Keratinocyte (primary cell): ENCODE results near the gene ADI1. TPM values are rescaled to one million over a fixed set of nuclear protein-coding genes. Genes with fewer than 3 reads are reported as not detected.

Experiments used
- DNase-seq: peaks from one replicate; pipeline ENCODE4 v3.0.0-alpha.2; 2011; ENCODE audit warnings: low read depth, missing footprints, low spot score
- FAIRE-seq: peaks from 2 replicates; lab custom pipeline; 2011; peaks lifted over from hg19 to GRCh38; lab: Jason Lieb, UNC
- H2AFZ ChIP-seq: 2 replicates; pipeline ENCODE4 v1.6.0; 2012; ENCODE audit warnings: low read length, control low read depth, inconsistent platforms; ENCODE audit not compliant: control insufficient read depth
- H3K27ac ChIP-seq: 2 replicates; pipeline ENCODE4 v1.5.1; 2011; ENCODE audit warnings: low read length; ENCODE audit not compliant: control insufficient read depth, insufficient read depth
- H3K27me3 ChIP-seq: 3 replicates; pipeline ENCODE4 v1.6.0; 2011; ENCODE audit warnings: low read length; ENCODE audit not compliant: control insufficient read depth, insufficient read depth; ENCODE audit errors: extremely low read depth
- H3K36me3 ChIP-seq, 2 experiments: 2 replicates in 1 of 2; 3 replicates in 1 of 2; pipeline ENCODE4 v1.5.1; 2011; ENCODE audit warnings: low read length in 2 of 2, mild to moderate bottlenecking in 1 of 2; ENCODE audit not compliant: control insufficient read depth in 2 of 2, insufficient read depth in 2 of 2; ENCODE audit errors: extremely low read depth in 1 of 2
- H3K4me1 ChIP-seq: 3 replicates; pipeline ENCODE4 v1.5.1; 2011; ENCODE audit warnings: low read length; ENCODE audit not compliant: control insufficient read depth, insufficient read depth; ENCODE audit errors: extremely low read depth
- H3K4me2 ChIP-seq: 3 replicates; pipeline ENCODE4 v1.6.0; 2011; ENCODE audit warnings: low read depth, low read length; ENCODE audit not compliant: control insufficient read depth, insufficient read depth; ENCODE audit errors: extremely low read depth
- H3K4me3 ChIP-seq, 3 experiments: fragments of 200-600 bp in 1 of 3; sonication (generic) in 1 of 3; 2 replicates in 2 of 3; 3 replicates in 1 of 3; pipeline ENCODE4 v1.5.1; 2011 to 2016; ENCODE audit warnings: low read length in 3 of 3, mild to moderate bottlenecking in 3 of 3, control low read depth in 2 of 3, inconsistent platforms in 1 of 3, low read depth in 1 of 3, mixed read lengths in 1 of 3, mixed run types in 1 of 3, moderate library complexity in 1 of 3; ENCODE audit not compliant: control insufficient read depth in 2 of 3, insufficient read depth in 2 of 3; ENCODE audit errors: extremely low read depth in 1 of 3
- H3K79me2 ChIP-seq: 2 replicates; pipeline ENCODE4 v1.6.0; 2012; ENCODE audit warnings: low read length; ENCODE audit not compliant: control insufficient read depth, insufficient read depth
- H3K9ac ChIP-seq: 3 replicates; pipeline ENCODE4 v1.6.0; 2011; ENCODE audit warnings: low read length; ENCODE audit not compliant: control insufficient read depth, insufficient read depth; ENCODE audit errors: extremely low read depth
- H3K9me1 ChIP-seq: 3 replicates; pipeline ENCODE4 v1.6.0; 2011; ENCODE audit warnings: low read length; ENCODE audit not compliant: control insufficient read depth, insufficient read depth; ENCODE audit errors: extremely low read depth
- H3K9me3 ChIP-seq: 2 replicates; pipeline ENCODE4 v1.5.1; 2012; ENCODE audit warnings: low read depth, low read length; ENCODE audit not compliant: control insufficient read depth
- H4K20me1 ChIP-seq: 3 replicates; pipeline ENCODE4 v1.6.0; 2011; ENCODE audit warnings: low read length; ENCODE audit not compliant: control insufficient read depth, insufficient read depth; ENCODE audit errors: extremely low read depth
- CTCF ChIP-seq, 3 experiments: IDR thresholded peaks in 1 of 3; conservative IDR thresholded peaks in 1 of 3; optimal IDR thresholded peaks in 1 of 3; 2 replicates in 2 of 3; 3 replicates in 1 of 3; pipeline versions ENCODE3 to v1.5.1; 2011; ENCODE audit warnings: low read length in 3 of 3, mild to moderate bottlenecking in 3 of 3, moderate library complexity in 2 of 3, control low read depth in 1 of 3, inconsistent platforms in 1 of 3; ENCODE audit not compliant: insufficient read depth in 2 of 3; ENCODE audit errors: extremely low read depth in 1 of 3
- EZH2 ChIP-seq: IDR thresholded peaks from one replicate; pipeline ENCODE4 v1.6.1; 2012; ENCODE audit warnings: inconsistent platforms, mild to moderate bottlenecking, low read length, moderate library complexity
- dilution Hi-C: fragments of 300-500 bp; cut with MboI; formaldehyde crosslinking; loops from one replicate; pipeline ENCODE4 v1.7.0; 2020; ENCODE audit warnings: low sequenced_read_pairs; ENCODE audit not compliant: extremely low pct_ligation_motif_present
- polyA plus RNA-seq, 5 experiments: library from polyadenylated mRNA; depleted of rRNA in 3 of 5; stranded (reverse) in 3 of 5; stranded (forward) in 1 of 5; unstranded in 1 of 5; fragments of >200 nt; gene quantifications; 1 replicate in 1 of 5; 2 replicates in 3 of 5; 3 replicates in 1 of 5; pipeline versions ENCODE4 v1.2.1 to v1.2.3, GENCODE V29; 2011 to 2012; ENCODE audit warnings: missing spikeins in 2 of 5, low read depth in 1 of 5, low replicate concordance in 1 of 5

The ADI1 gene
- polyA plus RNA-seq, 1 donor (not counting 4 experiments of a cell fraction or from before 2014, with no cell fraction given) = 47.4 TPM

DNA sequence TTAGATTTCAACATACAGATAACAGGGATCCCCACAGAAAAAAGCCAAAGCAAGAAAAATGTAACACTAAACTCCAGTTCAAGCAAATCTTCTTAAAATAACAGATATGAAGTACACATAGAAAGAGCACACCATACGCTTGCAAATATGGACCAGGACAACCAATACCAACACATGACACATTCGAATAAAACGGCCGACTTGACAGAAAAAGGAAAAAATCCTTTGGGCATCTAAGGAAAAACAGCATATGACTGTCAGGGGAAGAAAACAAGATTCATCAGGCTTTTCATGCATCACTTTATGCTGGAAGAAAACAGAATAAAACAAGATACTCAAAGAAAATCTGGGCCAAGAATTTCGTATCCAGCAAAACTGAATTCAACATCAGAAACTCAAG lies 22.8 kb upstream of the ADI1 start:
- no peak overlapping the region for H3K4me2 ChIP-seq
- FAIRE-seq = no peak
- TF ChIP-seq CTCF (optimal IDR thresholded peaks at IDR 0.05 in 1 of 3, IDR thresholded peaks at IDR 0.05 in 1 of 3, conservative IDR thresholded peaks at IDR 0.05 in 1 of 3; ENCODE audit: extremely low read depth in 1 of 3, insufficient read depth in 2 of 3, low read length in 3 of 3) (no peak), EZH2 (no peak)
- no peaks in the 10 kb centered on the region for H3K9me1 ChIP-seq
- no peak overlapping the region for H3K4me3 ChIP-seq
- H3K9me3 ChIP-seq = no peaks in the 10 kb centered on the region
- H4K20me1 ChIP-seq = peaks cover 3% of the 10 kb centered on the region
- no peak overlapping the region for H3K27ac ChIP-seq
- no peak overlapping the region for H3K9ac ChIP-seq
- peaks cover 10 to 19% of the 10 kb centered on the region in 2 experiments for H3K36me3 ChIP-seq
- dilution Hi-C loops = no loop called here
- peaks cover 14% of the 10 kb centered on the region for H3K79me2 ChIP-seq
- H3K4me1 ChIP-seq = peaks cover 2% of the 10 kb centered on the region
- no peak for DNase-seq
- H2AFZ ChIP-seq = no peak overlapping the region
- H3K27me3 ChIP-seq = no peaks in the 10 kb centered on the region

DNA sequence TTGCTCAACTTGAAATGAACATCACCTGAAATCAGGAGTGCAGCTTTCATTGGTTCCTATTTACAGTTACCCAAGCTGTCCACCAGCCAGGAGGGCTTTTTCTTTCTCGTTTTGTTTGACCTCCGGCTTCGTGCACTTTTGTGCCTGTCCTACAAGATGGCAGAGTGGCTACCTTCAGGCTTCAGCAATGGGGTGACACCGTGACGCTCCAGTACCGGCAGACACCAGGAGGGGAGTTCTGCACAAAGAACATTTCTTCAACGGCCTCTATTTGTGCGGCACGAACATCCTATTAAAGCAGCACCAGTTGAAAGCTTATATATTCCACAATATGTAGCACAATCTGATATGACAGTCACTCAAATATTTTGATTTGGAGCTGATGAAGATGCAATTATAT lies 20.5 kb upstream of the ADI1 start:
- no peaks in the 10 kb centered on the region for H3K9me3 ChIP-seq
- peaks cover 3% of the 10 kb centered on the region for H4K20me1 ChIP-seq
- H3K4me2 ChIP-seq = no peak overlapping the region
- DNase-seq (no peak), FAIRE-seq (no peak)
- H3K27ac ChIP-seq = no peak overlapping the region
- H3K36me3 ChIP-seq = peaks cover 6 to 10% of the 10 kb centered on the region in 2 experiments
- no peaks in the 10 kb centered on the region for H3K9me1 ChIP-seq
- peaks cover 24% of the 10 kb centered on the region for H3K4me1 ChIP-seq
- no peaks in the 10 kb centered on the region for H3K27me3 ChIP-seq
- peaks cover 14% of the 10 kb centered on the region for H3K79me2 ChIP-seq
- H2AFZ ChIP-seq = no peak overlapping the region
- H3K4me3 ChIP-seq = no peak overlapping the region
- no peak overlapping the region for H3K9ac ChIP-seq
- dilution Hi-C loops = no loop called here
- TF ChIP-seq CTCF (optimal IDR thresholded peaks at IDR 0.05 in 1 of 3, IDR thresholded peaks at IDR 0.05 in 1 of 3, conservative IDR thresholded peaks at IDR 0.05 in 1 of 3; ENCODE audit: extremely low read depth in 1 of 3, insufficient read depth in 2 of 3, low read length in 3 of 3) = no peak
- no peak for TF ChIP-seq EZH2
